HEK293 (cell line): ENCODE results near the gene AXL.

ENCODE experiments used
- BCL11A ChIP-seq: fragments of 450-650 bp; formaldehyde crosslinking; IDR thresholded peaks from 2 replicates; pipeline ENCODE4 v1.5.1; 2016; ENCODE audit warnings: low read depth, missing biosample characterization, missing genetic modification characterization
- CTCF ChIP-seq: fragments of 450-650 bp; formaldehyde crosslinking; IDR thresholded peaks from 2 replicates; pipeline ENCODE4 v1.5.1; 2016; ENCODE audit warnings: missing biosample characterization, missing genetic modification characterization
- REPIN1 ChIP-seq: fragments of 450-650 bp; formaldehyde crosslinking; IDR thresholded peaks from 2 replicates; pipeline ENCODE4 v1.5.1; 2017; ENCODE audit warnings: missing biosample characterization, missing genetic modification characterization, low read depth
- ZNF133 ChIP-seq: fragments of 450-650 bp; formaldehyde crosslinking; IDR thresholded peaks from 2 replicates; pipeline ENCODE4 v1.5.1; 2016; ENCODE audit warnings: missing biosample characterization, missing genetic modification characterization
- ZNF146 ChIP-seq: fragments of 450-650 bp; formaldehyde crosslinking; IDR thresholded peaks from 2 replicates; pipeline ENCODE4 v1.5.1; 2016; ENCODE audit warnings: missing biosample characterization, missing genetic modification characterization
- ZNF248 ChIP-seq: fragments of 450-650 bp; formaldehyde crosslinking; IDR thresholded peaks from 2 replicates; pipeline ENCODE4 v1.5.1; 2017; ENCODE audit warnings: missing biosample characterization, missing genetic modification characterization

- TF ChIP-seq CTCF (tag by site-specific recombination) (no peak), ZNF146 (no peak), ZNF248 (tag by site-specific recombination) (no peak), ZNF133 (no peak), BCL11A (no peak), REPIN1 (tag by site-specific recombination) (no peak)
Measured at GRCh38 chr19:41269055-41269454, 50.0 kb downstream of the AXL start.
